Ascending aorta (tissue), 2 donors: ENCODE measurements around the gene CEP112. TPM values are rescaled to one million over a fixed set of nuclear protein-coding genes. Genes with fewer than 3 reads are reported as not detected.

Experiments used
- DNase-seq, 2 donors: peaks; one replicate each; pipeline ENCODE4 v3.0.0-alpha.2; 2019; ENCODE audit warnings: low spot score in 2 of 2
- H3K27ac ChIP-seq, 2 donors: fragments of 200-600 bp; sonication (generic); one replicate each; pipeline ENCODE4 v1.5.1; 2016 to 2017; ENCODE audit warnings: mild to moderate bottlenecking in 1 of 2
- H3K27me3 ChIP-seq: fragments of 200-600 bp; sonication (generic); one replicate; pipeline ENCODE4 v1.5.1; 2017
- H3K36me3 ChIP-seq, 2 donors: fragments of 200-600 bp; sonication (generic); one replicate each; pipeline ENCODE4 v1.5.1; 2016
- H3K4me1 ChIP-seq, 2 donors: fragments of 200-600 bp; sonication (generic); one replicate each; pipeline ENCODE4 v1.5.1; 2016 to 2017; ENCODE audit warnings: mild to moderate bottlenecking in 1 of 2
- H3K4me3 ChIP-seq, 2 donors: fragments of 200-600 bp; sonication (generic); one replicate each; pipeline ENCODE4 v1.5.1; 2016 to 2017; ENCODE audit warnings: mild to moderate bottlenecking in 1 of 2
- H3K9me3 ChIP-seq, 2 donors: fragments of 200-600 bp; sonication (generic); one replicate each; pipeline ENCODE4 v1.5.1; 2016
- CTCF ChIP-seq, 3 experiments: fragments of 200-600 bp in 2 of 3; fragments of 450-650 bp in 1 of 3; sonication (generic) in 2 of 3; IDR thresholded peaks; one replicate each; pipeline ENCODE4 v1.5.1; 2016 to 2019; ENCODE audit warnings: antibody characterized with exemption in 3 of 3, mild to moderate bottlenecking in 1 of 3, moderate library complexity in 1 of 3
- intact Hi-C: fragments of 100-400 bp; cut with DNase I; formaldehyde crosslinking; loops from one replicate; pipeline ENCODE4 v1.15.1; 2023
- total RNA-seq: library from RNA; depleted of rRNA; stranded (reverse); fragments of >200 nt; gene quantifications from one replicate; pipeline ENCODE4 v1.1.0, GENCODE V29; 2016

CEP112 gene
- total RNA-seq, 1 donor from 2014 or later = 11.4 TPM

GRCh38 chr17:65753348-65753747, 438.6 kb downstream of the CEP112 start:
- no peak for DNase-seq
- Histone ChIP-seq H3K27me3 (no peaks in the 10 kb centered on the region), H3K36me3 (no peaks in the 10 kb centered on the region), H3K4me3 (no peak overlapping the region), H3K27ac (no peak overlapping the region), H3K9me3 (no peaks in the 10 kb centered on the region), H3K4me1 (peaks cover 0 to 4% of the 10 kb centered on the region in 2 donors)
- intact Hi-C loops = no loop called here
- TF ChIP-seq CTCF (IDR thresholded peaks at IDR 0.05) = no peak

- no peak for TF ChIP-seq CTCF (IDR thresholded peaks at IDR 0.05)
- H3K9me3 ChIP-seq = no peaks in the 10 kb centered on the region
- no peak overlapping the region for H3K27ac ChIP-seq
- no peaks in the 10 kb centered on the region for H3K36me3 ChIP-seq
- H3K27me3 ChIP-seq = no peaks in the 10 kb centered on the region
- no peak overlapping the region for H3K4me3 ChIP-seq
- no peak for DNase-seq
- H3K4me1 ChIP-seq = peaks cover 0 to 4% of the 10 kb centered on the region in 2 donors
- intact Hi-C loops = no loop called here
These were observed 440.7 kb downstream of the CEP112 start for GRCh38 chr17:65751263-65751662.

GRCh38 chr17:65750631-65751115, 441.3 kb downstream of the CEP112 start:
- TF ChIP-seq CTCF (IDR thresholded peaks at IDR 0.05) = no peak
- no peaks in the 10 kb centered on the region for H3K9me3 ChIP-seq
- H3K27ac ChIP-seq = no peak overlapping the region
- no peak for DNase-seq
- H3K4me3 ChIP-seq = no peak overlapping the region
- H3K36me3 ChIP-seq = no peaks in the 10 kb centered on the region
- intact Hi-C loops = no loop called here
- peaks cover 0 to 4% of the 10 kb centered on the region in 2 donors for H3K4me1 ChIP-seq
- H3K27me3 ChIP-seq = no peaks in the 10 kb centered on the region

- no peaks in the 10 kb centered on the region for H3K36me3 ChIP-seq
- H3K4me1 ChIP-seq = peaks cover 0 to 4% of the 10 kb centered on the region in 2 donors
- intact Hi-C loops = no loop called here
- H3K27ac ChIP-seq = no peak overlapping the region
- TF ChIP-seq CTCF (IDR thresholded peaks at IDR 0.05) = no peak
- H3K9me3 ChIP-seq = no peaks in the 10 kb centered on the region
- no peak for DNase-seq
- H3K27me3 ChIP-seq = no peaks in the 10 kb centered on the region
- H3K4me3 ChIP-seq = no peak overlapping the region
These were observed 441.8 kb downstream of the CEP112 start for GRCh38 chr17:65750166-65750565.

- intact Hi-C loops = no loop called here
- TF ChIP-seq CTCF (IDR thresholded peaks at IDR 0.05) = no peak
- Histone ChIP-seq H3K9me3 (no peaks in the 10 kb centered on the region), H3K36me3 (no peaks in the 10 kb centered on the region), H3K4me1 (peaks cover 0 to 4% of the 10 kb centered on the region in 2 donors), H3K27ac (no peak overlapping the region), H3K27me3 (no peaks in the 10 kb centered on the region), H3K4me3 (no peak overlapping the region)
- DNase-seq = no peak
These were observed 442.5 kb downstream of the CEP112 start for GRCh38 chr17:65749479-65749878.

- Histone ChIP-seq H3K4me3 (no peak overlapping the region), H3K4me1 (peaks cover 3 to 5% of the 10 kb centered on the region in 2 donors), H3K9me3 (no peaks in the 10 kb centered on the region), H3K27me3 (no peaks in the 10 kb centered on the region), H3K36me3 (no peaks in the 10 kb centered on the region), H3K27ac (no peak overlapping the region)
- DNase-seq = no peak
- no peak for TF ChIP-seq CTCF (IDR thresholded peaks at IDR 0.05)
- intact Hi-C loops = no loop called here
These were observed 446.7 kb downstream of the CEP112 start for GRCh38 chr17:65745241-65745640.
